Endothelial cell of coronary artery (primary cell): ENCODE data around the gene OGFOD2. TPM values are rescaled to one million over a fixed set of nuclear protein-coding genes. Genes with fewer than 3 reads are reported as not detected.

Experiments
- total RNA-seq: library from RNA; depleted of rRNA; stranded (reverse); fragments of >200 nt; gene quantifications from 2 replicates; pipeline ENCODE4 v1.2.3, GENCODE V29; 2014

Gene OGFOD2
- total RNA-seq, result 9.3 and 12.1 TPM in 2 replicates

DNA sequence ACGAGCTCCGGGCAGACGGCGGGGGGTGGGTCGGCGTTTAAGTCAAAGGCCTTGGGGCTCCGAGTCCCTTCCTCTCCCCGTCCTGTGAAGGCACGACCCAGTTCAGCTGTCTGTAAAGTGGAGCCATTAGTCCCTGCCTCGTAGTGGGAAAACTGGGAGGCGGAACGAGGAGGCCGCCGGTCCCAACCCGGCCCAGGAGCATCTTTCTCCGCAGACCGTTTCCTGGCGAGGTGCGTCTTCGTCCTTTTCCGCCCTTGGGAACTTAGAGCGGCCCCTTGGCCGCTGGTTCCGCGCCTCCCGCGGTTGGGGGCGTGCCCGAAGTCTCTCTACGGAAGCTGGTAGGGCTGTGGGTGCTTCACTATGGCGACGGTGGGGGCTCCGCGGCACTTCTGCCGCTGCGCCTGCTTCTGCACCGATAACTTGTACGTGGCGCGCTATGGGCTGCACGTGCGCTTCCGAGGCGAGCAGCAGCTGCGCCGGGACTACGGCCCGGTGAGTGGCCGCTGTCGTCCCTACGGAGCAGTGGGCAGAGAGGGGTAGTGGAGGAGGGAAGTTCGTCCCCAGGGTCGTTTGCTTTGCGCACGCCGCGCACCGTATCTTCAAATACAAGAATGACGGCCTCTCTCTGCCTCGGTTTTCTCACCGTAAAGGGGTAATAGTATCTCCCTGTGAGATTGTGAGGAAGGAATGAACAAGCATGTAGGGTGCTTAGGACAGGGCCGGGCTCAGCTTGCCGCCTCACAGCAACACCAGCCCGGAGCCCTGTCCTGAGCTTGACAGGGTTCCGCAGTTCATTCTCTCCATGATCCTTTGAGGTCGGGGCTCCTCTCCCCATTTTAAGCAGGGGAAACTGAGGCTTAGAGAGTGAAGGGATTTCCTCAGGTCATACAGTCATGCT, at the start of gene OGFOD2:
OGFOD2 (plus strand) TSS at position 353 of the 898 bp plus-strand sequence; CDS start at position 361, 8 bp downstream.

DNA sequence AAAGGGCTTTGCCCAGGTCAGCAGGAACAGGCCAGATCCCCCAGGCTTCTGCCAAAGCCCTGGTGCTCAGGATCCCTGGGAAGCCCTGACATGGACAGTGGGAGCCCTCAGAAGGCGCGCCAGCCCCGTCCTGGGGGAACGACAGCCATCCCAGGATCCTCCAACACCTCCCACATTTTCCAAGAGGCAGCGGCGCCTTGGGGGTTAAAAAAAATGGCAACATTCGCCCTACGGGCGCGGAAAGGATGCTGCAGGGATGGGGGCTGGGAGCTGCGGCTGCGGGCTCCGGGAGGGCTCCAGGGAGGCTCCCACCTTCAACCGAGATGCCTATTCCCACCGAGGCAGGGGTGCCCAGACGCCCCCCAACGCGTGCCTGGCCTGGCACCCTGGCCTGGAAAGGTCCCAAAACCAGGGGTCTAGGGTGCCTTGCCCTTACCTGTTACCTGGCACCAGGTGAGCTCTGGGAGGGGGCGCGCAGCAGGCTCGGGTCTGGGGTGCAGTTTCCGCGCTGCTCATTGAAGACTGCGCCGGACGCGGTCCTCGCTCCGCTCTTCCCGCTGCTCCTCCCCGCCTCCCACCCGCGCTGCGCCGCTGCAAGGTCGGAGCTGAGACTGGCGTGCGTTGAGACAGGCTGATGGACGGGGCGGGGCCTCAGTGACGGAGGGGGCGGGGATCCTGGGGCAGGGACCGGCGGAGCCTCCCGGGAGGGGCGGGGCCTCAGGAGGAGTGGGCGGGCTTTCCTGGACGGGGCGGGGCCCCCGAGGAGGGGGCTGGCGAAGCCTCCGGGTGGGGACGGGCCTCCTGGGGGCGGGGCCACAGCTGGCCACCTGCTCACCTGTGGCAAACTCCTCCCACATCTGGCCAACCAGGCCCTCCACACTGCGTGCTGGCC, 8.9 kb upstream of the OGFOD2 start, which contains the start of gene ABCB9:
ABCB9 (minus strand) TSS at position 613 of the 892 bp plus-strand sequence. CDS start 6,228 bp downstream, outside the sequence.

GRCh38 chr12:122980183-122981035, 5.4 kb downstream of the OGFOD2 start, which contains the start of gene ARL6IP4:
Gene ARL6IP4, plus strand, starts transcription at chr12:122980681. Its CDS starts 459 bp downstream, at chr12:122981140.

Other genes with a start within 250 kb of the OGFOD2 start
- gene HCAR1, start 244.4 kb upstream of the OGFOD2 start, total RNA-seq, result under 0.01 TPM in 2 replicates
- 34.2 and 41.2 TPM in 2 replicates for gene DENR, start 222.4 kb upstream of the OGFOD2 start, total RNA-seq
- gene CCDC62, start 200.7 kb upstream of the OGFOD2 start, total RNA-seq, result 0.36 and 0.38 TPM in 2 replicates
- gene HIP1R, start 139.8 kb upstream of the OGFOD2 start, total RNA-seq, result 117 and 123 TPM in 2 replicates
- 13.6 and 13.8 TPM in 2 replicates for gene VPS37B, start 79.1 kb upstream of the OGFOD2 start, total RNA-seq
- gene ABCB9, start 8.8 kb upstream of the OGFOD2 start, total RNA-seq, result 9.5 and 10.3 TPM in 2 replicates
- 213 and 245 TPM in 2 replicates for gene ARL6IP4, start 5.4 kb downstream of the OGFOD2 start, total RNA-seq
- 4.6 and 9.7 TPM in 2 replicates for gene PITPNM2, start 175.8 kb downstream of the OGFOD2 start, total RNA-seq